Measurements from ENCODE around the gene C3orf20.

DNA sequence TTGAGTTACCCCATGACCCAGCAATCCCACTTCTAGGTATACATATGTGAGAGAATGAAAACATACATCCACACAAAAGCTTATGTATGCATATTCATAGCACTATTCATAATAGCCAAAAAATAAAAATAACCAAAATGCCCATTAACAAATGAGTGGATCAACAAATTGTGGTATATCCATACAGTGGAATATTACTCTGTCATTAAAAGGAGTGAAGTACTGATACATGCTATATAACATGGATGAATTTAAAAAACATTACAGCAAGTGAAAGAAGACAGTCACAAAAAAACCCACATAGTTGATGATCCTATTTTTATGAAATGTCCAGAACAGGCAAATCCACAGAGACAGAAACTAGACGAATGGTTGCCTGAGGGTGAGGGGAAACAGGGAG, 5.2 kb downstream of the C3orf20 start:
- TF ChIP-seq, protein P1, sequence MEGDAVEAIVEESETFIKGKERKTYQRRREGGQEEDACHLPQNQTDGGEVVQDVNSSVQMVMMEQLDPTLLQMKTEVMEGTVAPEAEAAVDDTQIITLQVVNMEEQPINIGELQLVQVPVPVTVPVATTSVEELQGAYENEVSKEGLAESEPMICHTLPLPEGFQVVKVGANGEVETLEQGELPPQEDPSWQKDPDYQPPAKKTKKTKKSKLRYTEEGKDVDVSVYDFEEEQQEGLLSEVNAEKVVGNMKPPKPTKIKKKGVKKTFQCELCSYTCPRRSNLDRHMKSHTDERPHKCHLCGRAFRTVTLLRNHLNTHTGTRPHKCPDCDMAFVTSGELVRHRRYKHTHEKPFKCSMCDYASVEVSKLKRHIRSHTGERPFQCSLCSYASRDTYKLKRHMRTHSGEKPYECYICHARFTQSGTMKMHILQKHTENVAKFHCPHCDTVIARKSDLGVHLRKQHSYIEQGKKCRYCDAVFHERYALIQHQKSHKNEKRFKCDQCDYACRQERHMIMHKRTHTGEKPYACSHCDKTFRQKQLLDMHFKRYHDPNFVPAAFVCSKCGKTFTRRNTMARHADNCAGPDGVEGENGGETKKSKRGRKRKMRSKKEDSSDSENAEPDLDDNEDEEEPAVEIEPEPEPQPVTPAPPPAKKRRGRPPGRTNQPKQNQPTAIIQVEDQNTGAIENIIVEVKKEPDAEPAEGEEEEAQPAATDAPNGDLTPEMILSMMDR (IDR thresholded peaks at IDR 0.05) = no peak
- no peak for TF ChIP-seq POLR2A (IDR thresholded peaks at IDR 0.05)
